HL-60/S4 (cell line): ENCODE measurements around the gene MBTPS1.

Experiments used
- in situ Hi-C: fragments of 300-500 bp; cut with MboI; formaldehyde crosslinking; loops from 2 replicates; pipeline ENCODE4 v1.14.3; 2022; ENCODE audit warnings: low sequenced_read_pairs

Gene MBTPS1

DNA sequence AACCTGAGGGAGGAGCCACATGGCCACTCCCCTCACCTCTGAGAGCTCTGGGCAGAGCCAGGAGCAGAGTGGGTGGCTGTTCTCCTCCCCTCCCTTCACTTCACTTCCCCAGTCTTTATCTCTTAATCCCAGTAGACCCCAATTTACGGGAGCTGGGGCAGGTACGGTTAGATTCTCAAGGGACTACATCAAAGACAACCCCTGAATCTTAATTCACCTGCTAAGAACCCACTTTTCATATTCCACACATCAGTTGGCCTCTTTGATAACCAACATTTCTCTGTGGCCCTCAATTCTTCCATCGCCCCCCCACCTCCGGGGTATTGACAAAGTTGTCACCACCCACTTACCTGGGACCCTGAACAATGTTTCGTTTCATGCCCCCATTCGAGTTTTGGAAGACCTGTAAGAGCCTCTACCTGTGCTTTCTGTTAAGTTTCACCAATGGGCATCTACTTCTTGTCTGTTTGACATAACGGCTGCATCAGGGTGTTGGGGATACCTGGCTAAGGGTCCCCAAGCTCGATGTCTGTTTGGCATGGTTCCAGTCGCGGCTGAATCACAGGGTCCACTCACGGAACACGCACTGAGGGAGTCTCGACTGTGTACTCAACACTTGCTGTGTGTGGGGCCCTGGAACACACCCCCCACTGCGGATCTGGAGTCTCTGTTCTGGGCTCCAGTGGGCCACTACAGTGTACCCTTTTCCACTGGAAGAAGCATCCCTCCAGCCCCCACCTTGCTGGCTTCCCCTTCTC, 102.0 kb downstream of the MBTPS1 start:
- in situ Hi-C loops, result no loop called here

- in situ Hi-C loops, result no loop called here
These were observed 102.8 kb downstream of the MBTPS1 start for GRCh38 chr16:84013787-84014569.

DNA sequence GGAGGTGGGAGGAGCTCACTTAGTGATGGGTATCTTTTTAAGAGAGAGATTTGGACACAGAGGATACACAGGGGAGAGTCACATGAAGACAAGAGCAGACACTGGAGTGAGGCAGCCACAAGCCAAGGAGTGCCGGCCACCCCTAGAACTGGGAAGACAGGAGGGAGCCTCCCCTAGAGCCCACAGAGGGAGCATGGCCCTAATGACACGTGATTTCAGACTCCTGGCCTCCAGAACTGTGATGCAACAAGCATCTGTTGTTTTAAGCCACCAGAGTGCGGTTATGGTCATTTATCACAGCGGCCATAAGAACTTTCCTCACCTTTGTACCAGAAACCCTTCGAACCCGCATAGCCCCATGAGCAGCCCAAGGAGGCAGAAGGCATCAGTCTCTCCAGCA, 107.5 kb downstream of the MBTPS1 start:
- in situ Hi-C loops, result no loop called here

DNA sequence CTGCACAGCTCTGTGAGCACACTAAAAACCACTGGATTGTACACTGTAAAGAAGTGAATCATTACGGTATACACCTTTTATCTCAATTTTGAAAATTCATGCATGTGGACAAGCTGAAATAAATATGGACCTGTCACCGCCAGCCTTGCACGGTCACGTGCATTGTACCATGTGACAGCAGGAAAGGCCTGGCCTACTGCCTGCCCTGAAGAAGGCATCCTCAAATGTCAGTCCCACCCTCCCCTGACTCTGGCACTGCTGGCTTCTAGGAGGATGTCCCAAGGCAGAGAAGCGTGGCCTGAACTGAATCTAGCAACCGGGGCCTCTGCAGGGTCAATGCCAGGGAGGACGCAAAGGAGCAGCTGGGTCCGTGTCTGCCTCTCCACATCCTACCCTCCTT, 108.8 kb downstream of the MBTPS1 start:
- in situ Hi-C loops, result no loop called here

GRCh38 chr16:84007520-84007919, 109.2 kb downstream of the MBTPS1 start:
- in situ Hi-C loops, result no loop called here

GRCh38 chr16:84005391-84005790, 111.4 kb downstream of the MBTPS1 start:
- in situ Hi-C loops, result no loop called here

DNA sequence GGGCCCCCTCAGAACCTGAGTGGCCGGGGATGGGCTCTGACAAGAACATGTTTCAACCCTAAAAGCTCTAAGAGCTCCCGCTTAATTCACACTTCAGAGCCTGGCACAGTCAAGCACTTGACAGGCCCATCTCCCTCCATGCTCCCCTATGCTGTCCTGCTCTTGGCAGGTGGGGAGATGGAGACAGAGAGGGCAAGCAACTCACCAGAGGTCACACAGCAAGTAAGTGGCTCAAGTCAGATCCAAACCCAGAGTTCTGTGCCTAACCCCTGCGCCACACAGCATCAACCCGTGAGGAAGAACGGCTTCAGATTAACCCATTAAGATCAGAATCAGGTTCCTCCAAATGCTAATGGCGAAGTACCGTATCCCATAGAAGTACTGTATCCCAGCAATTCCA, 112.3 kb downstream of the MBTPS1 start:
- in situ Hi-C loops, result no loop called here
